ENCODE measurements around the gene NDFIP2.

DNA sequence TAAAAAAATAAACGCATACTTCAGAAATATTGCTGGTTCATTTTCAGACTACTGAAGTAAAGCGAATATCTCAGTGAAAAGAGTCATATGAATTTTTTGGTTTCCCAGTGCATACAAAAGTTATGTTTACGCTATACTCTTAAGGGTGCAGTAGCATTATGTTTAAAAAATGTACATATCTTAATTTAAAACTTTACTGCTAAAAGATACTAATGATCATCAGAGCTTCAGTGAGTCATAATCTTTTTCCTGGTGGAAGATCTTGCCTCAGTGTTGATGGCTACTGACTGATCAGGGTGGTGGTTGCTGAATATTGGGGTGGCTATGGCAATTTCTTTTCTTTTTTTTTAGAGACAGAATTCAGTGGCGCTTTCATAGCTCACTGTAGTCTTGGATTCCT is 48.9 kb downstream of the NDFIP2 start:
- TF ChIP-seq YY1 (IDR thresholded peaks at IDR 0.05; ENCODE audit: insufficient read depth, insufficient read length), result no peak
- no peak for TF ChIP-seq SUZ12 (IDR thresholded peaks at IDR 0.05; ENCODE audit: extremely low read depth, insufficient read depth, insufficient read length)

Data from NT2/D1 (cell line).